ENCODE data around the gene NUDT3.
"Not testable (repeated sequence)": the region's sequence is repeated elsewhere in the genome, so short reads cannot be mapped to it uniquely, and the experiment has no call there.

NUDT3 gene

GRCh38 chr6:34249469-34250261, 142.8 kb downstream of the NUDT3 start:
- DNase-seq (ENCODE audit: low read depth) = no peak

GRCh38 chr6:34248727-34249468, 143.6 kb downstream of the NUDT3 start, which contains the start of gene SMIM29:
TSS of gene SMIM29 (minus strand) at chr6:34249006. CDS start at chr6:34247791, 1,215 bp downstream.
- DNase-seq (ENCODE audit: low read depth) = peak; percentile 95

DNA sequence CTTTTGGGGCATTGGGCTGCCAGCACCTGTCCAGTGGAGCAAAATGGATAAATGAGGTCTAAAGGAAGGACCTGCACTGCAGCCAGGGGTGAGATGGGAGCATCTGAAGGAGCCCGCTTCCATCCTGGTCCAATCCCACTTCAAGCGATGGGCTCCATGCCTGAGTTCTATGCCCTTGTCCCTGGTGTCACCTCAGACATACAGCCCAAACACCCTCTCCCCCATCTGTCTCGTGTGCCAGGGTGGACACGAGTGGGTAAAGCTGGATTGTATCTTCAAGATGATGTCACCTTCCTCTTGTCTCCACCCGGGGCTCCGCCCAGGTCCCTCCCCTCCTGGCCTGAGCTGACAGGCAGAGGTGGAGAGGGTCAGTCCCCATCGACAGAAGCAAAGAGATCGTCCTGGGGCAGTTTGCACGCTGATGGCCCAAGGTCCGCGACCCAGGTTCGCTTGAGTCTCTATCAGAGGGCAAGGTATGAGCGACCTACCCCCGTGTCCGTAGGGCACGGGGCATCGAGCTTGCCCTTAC, 144.2 kb downstream of the NUDT3 start:
- no peak for DNase-seq (ENCODE audit: low read depth)

DNA sequence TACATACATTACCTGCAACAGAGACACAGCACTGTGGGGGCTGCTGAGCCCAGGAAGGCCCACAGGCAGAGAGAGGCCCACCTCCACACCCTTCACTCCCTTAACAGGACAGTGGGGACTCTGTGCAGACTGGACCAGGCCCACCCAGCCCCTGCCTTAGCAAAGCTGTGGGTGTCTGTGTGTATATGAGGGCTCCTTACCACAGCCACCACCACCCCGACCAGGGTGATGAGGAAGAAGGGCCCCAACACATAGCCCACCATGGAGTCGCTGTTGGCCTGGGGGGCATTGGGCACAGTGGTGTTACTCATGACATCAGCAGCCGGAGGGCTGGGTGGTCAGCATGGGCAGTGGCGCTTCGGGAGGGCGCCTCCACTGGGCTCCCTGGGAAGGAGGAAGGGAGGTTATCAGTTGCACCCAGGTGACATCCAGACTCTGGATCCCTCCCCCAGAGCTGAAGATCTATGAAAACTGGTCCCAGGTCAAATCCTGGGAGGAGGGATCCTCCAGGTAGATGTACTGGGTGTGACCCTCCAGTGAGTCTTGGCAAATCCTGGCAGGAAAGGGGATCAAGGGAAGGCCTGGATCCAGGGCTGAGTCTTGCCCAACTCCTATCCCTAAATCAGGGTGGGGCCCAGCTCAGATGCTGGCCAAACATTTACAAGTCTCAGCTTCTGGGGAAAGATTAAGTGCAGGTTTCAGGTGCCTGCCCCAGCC, 144.8 kb downstream of the NUDT3 start:
- no peak for DNase-seq (ENCODE audit: low read depth)

DNA sequence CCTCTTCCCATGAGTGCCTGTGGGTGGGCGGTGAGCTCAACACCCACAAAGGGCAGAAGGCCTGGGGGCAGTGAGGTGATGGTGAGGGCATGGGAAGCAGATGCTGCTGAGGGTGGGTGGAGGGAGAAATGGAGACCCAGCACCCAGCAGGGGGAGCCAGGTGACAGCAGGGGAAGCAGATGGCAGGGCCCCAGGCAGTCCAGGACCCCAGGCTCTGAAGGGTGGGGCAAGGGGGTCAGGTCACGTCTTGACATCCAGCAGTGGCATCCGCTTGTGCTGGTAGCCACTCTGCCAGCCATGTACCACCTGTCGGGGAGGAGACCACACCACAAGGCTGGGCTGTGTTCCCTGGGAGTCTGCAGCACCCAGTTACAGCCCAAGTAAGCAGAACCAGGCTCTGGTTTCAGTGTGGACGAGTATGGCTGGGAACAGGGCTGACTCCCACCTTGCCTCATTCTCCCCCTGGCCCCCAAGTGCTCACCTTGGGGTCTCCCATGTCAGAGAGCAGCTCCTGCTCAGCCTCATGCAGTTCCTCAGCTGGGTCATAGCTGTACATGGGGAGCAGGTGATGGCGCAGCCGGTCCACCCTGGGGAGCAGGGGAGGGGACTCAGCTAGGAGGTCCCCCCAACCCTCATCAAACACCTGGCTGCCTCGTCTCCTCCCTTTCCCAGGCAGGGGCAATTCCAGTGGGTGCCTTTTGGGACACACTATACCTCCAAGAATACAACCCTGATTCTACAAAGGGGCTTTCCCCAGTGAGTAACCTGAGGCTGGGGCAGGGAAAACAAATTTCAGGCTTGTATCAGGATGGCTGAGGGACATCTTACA, 145.7 kb downstream of the NUDT3 start:
- DNase-seq (ENCODE audit: low read depth) = no peak

GRCh38 chr6:34246249-34246562, 146.3 kb downstream of the NUDT3 start:
- DNase-seq (ENCODE audit: low read depth) = no peak

DNA sequence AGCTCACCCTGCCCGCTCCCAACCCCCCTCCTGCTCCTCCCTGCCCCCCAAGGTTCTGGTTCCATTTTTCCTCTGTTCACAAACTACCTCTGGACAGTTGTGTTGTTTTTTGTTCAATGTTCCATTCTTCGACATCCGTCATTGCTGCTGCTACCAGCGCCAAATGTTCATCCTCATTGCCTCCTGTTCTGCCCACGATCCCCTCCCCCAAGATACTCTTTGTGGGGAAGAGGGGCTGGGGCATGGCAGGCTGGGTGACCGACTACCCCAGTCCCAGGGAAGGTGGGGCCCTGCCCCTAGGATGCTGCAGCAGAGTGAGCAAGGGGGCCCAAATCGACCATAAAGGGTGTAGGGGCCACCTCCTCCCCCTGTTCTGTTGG, 146.7 kb downstream of the NUDT3 start:
- not testable (repeated sequence) for DNase-seq (ENCODE audit: low read depth)

GRCh38 chr6:34245032-34245760, 147.3 kb downstream of the NUDT3 start:
- not testable (repeated sequence) for DNase-seq (ENCODE audit: low read depth)

DNA sequence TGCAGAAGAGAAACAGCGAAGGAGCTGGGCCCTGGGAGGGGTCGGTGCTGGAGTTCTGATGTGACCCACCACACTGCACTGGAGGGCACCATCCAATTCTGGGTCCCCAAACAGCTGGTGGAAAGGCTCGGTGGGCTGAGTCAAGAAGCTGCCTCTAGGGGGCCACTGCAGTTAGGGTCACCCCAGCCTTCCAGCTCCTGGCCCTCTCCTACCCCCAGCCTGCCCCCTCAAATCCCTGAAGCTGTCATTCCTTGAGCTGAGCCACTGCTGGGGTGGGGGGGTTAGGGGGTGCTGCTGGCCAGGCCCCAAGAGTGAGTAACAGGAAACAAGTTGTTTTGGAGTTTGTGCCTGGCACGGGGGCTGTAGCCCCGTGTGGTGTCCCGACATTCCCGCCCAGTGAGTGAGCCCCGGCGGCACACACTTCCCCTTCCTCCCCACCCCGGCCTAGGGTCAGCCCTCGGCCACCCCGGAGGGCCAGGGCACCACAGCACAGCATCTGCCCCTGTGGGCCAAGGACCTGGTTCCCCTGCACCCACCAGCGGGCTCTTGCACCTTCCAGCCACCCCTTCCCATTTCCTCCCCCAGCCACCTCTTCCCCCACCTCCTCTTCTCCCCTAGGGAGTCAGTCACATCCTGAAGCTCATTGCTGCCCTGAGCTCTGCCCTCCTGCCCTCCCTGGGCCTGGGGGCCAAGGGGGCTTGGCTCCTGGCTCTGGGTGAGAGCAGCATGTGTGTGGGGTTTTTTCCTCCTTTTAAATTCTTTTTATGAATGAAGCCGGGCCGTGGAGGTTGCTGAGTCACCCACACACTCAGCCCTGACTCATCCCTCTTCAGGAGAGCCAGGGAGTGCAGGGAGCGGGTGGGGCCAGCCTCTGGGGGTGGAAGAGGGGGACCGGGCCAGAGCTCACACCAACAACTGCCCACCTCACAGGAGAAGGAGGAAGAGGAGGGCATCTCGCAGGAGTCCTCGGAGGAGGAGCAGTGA, 148.3 kb downstream of the NUDT3 start:
- DNase-seq (ENCODE audit: low read depth) = peak; percentile 57

DNA sequence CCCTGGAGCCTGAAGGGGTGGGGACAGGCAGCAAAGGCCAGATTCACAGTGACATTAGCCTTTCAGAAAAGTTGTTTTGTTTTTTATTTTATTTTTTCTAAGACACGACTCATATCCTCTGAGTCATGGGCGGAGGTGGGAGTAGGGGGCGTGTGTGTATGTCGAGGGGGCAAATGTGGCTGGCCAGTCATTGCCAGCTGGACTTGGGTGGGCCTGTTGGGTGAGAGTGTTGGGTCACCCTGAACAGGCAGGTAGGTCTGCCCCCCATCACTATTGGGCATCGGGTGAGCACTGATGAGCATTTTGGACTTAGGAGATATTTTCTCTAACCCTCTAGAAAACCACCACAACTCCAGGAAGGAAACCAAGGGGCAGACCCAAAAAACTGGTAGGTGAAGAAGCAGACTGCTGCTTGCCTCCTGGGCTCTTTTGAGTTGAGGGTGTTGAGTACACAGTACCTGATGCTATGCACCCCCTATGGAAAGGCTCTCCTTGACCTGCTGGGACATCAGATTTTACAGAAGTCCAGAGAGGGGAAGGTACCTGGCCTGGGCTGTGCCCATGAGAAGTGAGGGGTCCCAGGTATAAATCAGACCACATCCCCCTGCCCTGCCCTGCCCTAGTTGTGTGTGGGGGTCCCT, 149.2 kb downstream of the NUDT3 start:
- DNase-seq (ENCODE audit: low read depth) = no peak

- DNase-seq (ENCODE audit: low read depth) = no peak
Observed at GRCh38 chr6:34242252-34243130, 150.0 kb downstream of the NUDT3 start.

DNA sequence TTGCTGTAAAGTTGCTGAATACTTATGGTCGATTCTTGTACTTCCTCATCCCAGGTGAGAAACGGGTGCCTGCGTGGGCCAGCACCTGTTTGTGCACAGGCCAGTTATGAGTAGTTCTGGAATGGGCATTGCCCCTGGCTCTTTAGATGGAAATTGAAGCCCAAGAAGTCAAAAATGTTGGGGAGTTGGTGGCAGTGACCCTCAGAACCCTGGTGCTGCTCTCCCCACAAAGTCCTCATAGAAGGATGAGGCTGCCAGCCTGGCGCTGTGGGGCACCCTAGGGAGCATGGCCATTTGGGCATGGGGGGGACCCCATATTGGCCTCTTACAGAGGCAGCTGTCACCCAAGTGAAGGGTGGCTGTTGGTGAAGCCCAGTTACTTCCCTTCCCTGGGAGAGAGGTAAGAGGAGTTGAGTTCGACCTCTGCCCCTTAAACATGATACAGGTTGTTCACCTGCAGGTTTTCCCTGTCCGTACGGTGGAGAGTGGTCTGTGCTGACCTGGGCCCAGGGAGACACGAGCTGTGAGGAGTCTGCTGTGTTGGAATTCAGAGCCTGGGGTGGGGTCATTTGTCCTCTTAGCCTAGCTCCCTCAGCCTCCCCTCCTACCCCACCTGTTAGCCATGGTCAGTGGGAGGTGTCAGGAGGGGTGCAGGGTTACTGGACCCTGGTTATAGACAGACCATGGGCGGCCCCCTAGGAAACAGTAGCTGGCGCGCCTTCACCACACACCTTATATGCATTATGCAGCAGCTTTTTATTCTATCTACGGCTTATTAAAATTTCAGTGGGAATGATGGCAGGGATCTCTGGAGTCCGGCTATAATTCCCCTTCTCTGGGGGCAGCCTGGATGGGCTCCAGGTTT, 150.9 kb downstream of the NUDT3 start:
- DNase-seq (ENCODE audit: low read depth) = no peak

- no peak for DNase-seq (ENCODE audit: low read depth)
Observed at GRCh38 chr6:34240329-34241248, 151.9 kb downstream of the NUDT3 start.

DNA sequence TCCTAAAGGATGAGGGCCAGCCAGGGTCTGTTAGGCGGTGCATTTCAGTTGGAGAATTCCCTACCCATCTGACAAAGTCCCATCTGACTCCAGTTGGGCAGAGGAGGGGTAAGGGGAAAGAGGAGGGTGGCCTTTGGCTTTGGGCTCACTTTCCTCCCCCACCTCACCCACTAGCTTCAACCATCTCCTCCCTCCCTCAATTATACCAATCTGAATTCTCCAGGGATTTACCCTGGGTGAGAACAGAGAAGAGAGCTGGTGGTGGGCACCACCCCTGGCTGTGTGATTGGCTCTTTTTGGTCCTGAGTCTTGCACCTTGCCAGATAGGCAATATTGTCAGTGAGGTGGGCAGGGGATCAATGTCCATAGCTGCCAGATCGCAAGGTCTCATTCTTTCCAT, 152.6 kb downstream of the NUDT3 start:
- no peak for DNase-seq (ENCODE audit: low read depth)

DNA sequence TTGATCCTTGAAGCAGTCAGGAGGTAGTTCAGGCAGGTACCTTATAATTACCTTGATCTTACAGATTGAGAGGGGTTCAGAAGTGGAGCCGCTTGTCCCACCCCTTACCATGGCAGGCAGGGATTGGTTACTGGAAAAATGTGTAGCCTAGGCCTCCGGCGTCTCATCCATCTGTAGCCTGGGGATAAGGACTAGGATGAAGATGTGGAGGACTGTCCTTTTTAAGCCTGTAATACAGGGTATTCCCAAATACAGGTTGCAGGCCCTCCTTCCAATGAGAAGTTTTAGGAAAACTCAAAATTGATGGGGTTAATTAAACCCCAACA, 153.0 kb downstream of the NUDT3 start:
- DNase-seq (ENCODE audit: low read depth) = no peak

Measured in stimulated activated CD8-positive, alpha-beta memory T cell treated with anti-CD3 and anti-CD28 coated beads, Interleukin-12 subunit alpha, Interleukin-12 subunit beta, amount 100 ng/mL, for 4 hours (primary cell).